Measurements from ENCODE around the gene PRR13.

DNA sequence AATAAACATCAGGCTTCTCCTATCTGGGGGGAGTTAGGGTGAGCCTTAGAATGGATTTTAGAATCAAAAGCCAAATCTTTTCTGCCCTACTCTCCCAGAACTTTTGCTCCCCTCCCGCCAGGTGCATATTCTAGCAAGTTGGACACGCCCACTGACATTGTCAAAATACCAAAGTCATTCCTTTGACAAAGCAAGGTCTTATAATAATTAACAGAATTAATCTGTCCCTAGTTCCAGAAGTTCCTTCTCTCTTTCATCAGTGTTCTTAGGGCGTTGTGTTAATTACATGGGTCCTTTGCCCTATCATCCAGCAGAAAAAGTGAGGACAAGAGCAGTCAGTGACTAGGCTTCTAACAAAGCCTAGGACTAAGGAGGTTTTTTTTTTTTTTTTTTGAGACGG lies 2.4 kb downstream of the PRR13 start:
- TF ChIP-seq, protein P1, sequence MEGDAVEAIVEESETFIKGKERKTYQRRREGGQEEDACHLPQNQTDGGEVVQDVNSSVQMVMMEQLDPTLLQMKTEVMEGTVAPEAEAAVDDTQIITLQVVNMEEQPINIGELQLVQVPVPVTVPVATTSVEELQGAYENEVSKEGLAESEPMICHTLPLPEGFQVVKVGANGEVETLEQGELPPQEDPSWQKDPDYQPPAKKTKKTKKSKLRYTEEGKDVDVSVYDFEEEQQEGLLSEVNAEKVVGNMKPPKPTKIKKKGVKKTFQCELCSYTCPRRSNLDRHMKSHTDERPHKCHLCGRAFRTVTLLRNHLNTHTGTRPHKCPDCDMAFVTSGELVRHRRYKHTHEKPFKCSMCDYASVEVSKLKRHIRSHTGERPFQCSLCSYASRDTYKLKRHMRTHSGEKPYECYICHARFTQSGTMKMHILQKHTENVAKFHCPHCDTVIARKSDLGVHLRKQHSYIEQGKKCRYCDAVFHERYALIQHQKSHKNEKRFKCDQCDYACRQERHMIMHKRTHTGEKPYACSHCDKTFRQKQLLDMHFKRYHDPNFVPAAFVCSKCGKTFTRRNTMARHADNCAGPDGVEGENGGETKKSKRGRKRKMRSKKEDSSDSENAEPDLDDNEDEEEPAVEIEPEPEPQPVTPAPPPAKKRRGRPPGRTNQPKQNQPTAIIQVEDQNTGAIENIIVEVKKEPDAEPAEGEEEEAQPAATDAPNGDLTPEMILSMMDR (IDR thresholded peaks at IDR 0.05; ENCODE audit: low read depth, low read length, poor library complexity, severe bottlenecking), result no peak
- TF ChIP-seq EZH2phosphoT487 (IDR thresholded peaks at IDR 0.05; ENCODE audit: borderline replicate concordance, low read length), result no peak

Measured in DOHH2 (cell line).